ENCODE data around the gene HTR3A. TPM values are rescaled to one million over a fixed set of nuclear protein-coding genes. Genes with fewer than 3 reads are reported as not detected.

HTR3A gene
- total RNA-seq, 3 donors from 2014 or later (not counting 1 experiment from before 2014, with no cell fraction given), result not detected

GRCh38 chr11:113989916-113990315 lies 15.0 kb downstream of the HTR3A start:
- H3K9me3 Mint-ChIP-seq, result no peaks in the 10 kb centered on the region
- H3K27ac Mint-ChIP-seq, result no peak overlapping the region
- intact Hi-C loops (cut with micrococcal nuclease), result no loop called here
- no peak overlapping the region for H3K27ac ChIP-seq (ENCODE audit: low read length)
- no peaks in the 10 kb centered on the region for H3K36me3 ChIP-seq (ENCODE audit: control insufficient read depth, insufficient read depth, low read length)
- H3K27me3 ChIP-seq (ENCODE audit: control insufficient read depth, insufficient read depth, low read length), result no peaks in the 10 kb centered on the region
- H3K4me1 ChIP-seq (ENCODE audit: control insufficient read depth, insufficient read depth, low read length), result no peaks in the 10 kb centered on the region
- H3K36me3 Mint-ChIP-seq, result no peaks in the 10 kb centered on the region
- no peaks in the 10 kb centered on the region for H3K4me1 Mint-ChIP-seq
- H3K9me3 ChIP-seq (ENCODE audit: control insufficient read depth, insufficient read depth, low read length), result no peaks in the 10 kb centered on the region
- TF ChIP-seq CTCF (IDR thresholded peaks at IDR 0.05), result no peak
- no peak for DNase-seq
- H3K27me3 Mint-ChIP-seq (ENCODE audit: low read depth in 2 of 2), result peaks cover 18 to 21% of the 10 kb centered on the region in 2 donors
- H3K4me3 Mint-ChIP-seq, result no peak overlapping the region
- ATAC-seq, result no peak
- H3K4me3 ChIP-seq (ENCODE audit: low read length), result no peak overlapping the region
- 72% methylated on average over 1 of the region's 2 CpGs for WGBS (ENCODE audit: insufficient coverage)

- TF ChIP-seq CTCF (IDR thresholded peaks at IDR 0.05), result no peak
- DNase-seq (no peak), ATAC-seq (no peak)
- Mint-ChIP-seq H3K27ac (no peak overlapping the region), H3K4me3 (no peak overlapping the region), H3K9me3 (no peaks in the 10 kb centered on the region), H3K4me1 (no peaks in the 10 kb centered on the region), H3K36me3 (no peaks in the 10 kb centered on the region), H3K27me3 (ENCODE audit: low read depth in 2 of 2) (peaks cover 21 to 22% of the 10 kb centered on the region in 2 donors)
- Histone ChIP-seq H3K4me3 (ENCODE audit: low read length) (no peak overlapping the region), H3K36me3 (ENCODE audit: control insufficient read depth, insufficient read depth, low read length) (no peaks in the 10 kb centered on the region), H3K27ac (ENCODE audit: low read length) (no peak overlapping the region), H3K9me3 (ENCODE audit: control insufficient read depth, insufficient read depth, low read length) (no peaks in the 10 kb centered on the region), H3K27me3 (ENCODE audit: control insufficient read depth, insufficient read depth, low read length) (no peaks in the 10 kb centered on the region), H3K4me1 (ENCODE audit: control insufficient read depth, insufficient read depth, low read length) (no peaks in the 10 kb centered on the region)
- WGBS (ENCODE audit: insufficient coverage), result 17% methylated on average over 4 of the region's 4 CpGs
- intact Hi-C loops (cut with micrococcal nuclease), result no loop called here
Observed at GRCh38 chr11:113991170-113991569, 16.3 kb downstream of the HTR3A start.

- H3K36me3 Mint-ChIP-seq, result no peaks in the 10 kb centered on the region
- H3K4me1 Mint-ChIP-seq, result no peaks in the 10 kb centered on the region
- no peak for TF ChIP-seq CTCF (IDR thresholded peaks at IDR 0.05)
- no peak overlapping the region for H3K27ac Mint-ChIP-seq
- Histone ChIP-seq H3K27me3 (ENCODE audit: control insufficient read depth, insufficient read depth, low read length) (no peaks in the 10 kb centered on the region), H3K4me3 (ENCODE audit: low read length) (no peak overlapping the region), H3K27ac (ENCODE audit: low read length) (no peak overlapping the region), H3K36me3 (ENCODE audit: control insufficient read depth, insufficient read depth, low read length) (no peaks in the 10 kb centered on the region), H3K4me1 (ENCODE audit: control insufficient read depth, insufficient read depth, low read length) (no peaks in the 10 kb centered on the region), H3K9me3 (ENCODE audit: control insufficient read depth, insufficient read depth, low read length) (no peaks in the 10 kb centered on the region)
- intact Hi-C loops (cut with micrococcal nuclease), result no loop called here
- no peak overlapping the region for H3K4me3 Mint-ChIP-seq
- ATAC-seq, result no peak
- peaks cover 21 to 25% of the 10 kb centered on the region in 2 donors for H3K27me3 Mint-ChIP-seq (ENCODE audit: low read depth in 2 of 2)
- no peak for DNase-seq
- 63% methylated on average over 7 of the region's 7 CpGs for WGBS (ENCODE audit: insufficient coverage)
- H3K9me3 Mint-ChIP-seq, result no peaks in the 10 kb centered on the region
Observed at GRCh38 chr11:113991718-113992458, 17.0 kb downstream of the HTR3A start.

Measured in natural killer cell (primary cell).